Measurements from ENCODE around the gene RAMP1.

DNA sequence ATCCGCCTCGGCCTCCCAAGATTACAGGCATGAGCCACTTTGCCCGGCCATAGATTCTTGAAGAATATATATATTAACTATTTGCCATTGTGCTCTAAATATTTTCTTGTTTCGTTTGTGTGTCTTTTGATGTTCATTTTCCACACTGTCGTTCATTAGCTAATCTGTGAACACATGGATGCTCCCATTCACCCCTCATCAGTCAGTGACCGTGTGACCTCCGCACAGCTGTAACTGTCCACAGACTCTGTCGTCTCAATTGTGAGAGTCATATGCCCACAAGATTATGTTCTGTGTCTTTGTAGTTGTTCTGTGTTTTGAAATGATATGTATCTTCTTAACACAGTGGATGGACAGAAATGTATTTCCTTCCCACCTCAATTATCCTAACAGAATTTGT is 29.6 kb downstream of the RAMP1 start:
- TF ChIP-seq, protein P1, sequence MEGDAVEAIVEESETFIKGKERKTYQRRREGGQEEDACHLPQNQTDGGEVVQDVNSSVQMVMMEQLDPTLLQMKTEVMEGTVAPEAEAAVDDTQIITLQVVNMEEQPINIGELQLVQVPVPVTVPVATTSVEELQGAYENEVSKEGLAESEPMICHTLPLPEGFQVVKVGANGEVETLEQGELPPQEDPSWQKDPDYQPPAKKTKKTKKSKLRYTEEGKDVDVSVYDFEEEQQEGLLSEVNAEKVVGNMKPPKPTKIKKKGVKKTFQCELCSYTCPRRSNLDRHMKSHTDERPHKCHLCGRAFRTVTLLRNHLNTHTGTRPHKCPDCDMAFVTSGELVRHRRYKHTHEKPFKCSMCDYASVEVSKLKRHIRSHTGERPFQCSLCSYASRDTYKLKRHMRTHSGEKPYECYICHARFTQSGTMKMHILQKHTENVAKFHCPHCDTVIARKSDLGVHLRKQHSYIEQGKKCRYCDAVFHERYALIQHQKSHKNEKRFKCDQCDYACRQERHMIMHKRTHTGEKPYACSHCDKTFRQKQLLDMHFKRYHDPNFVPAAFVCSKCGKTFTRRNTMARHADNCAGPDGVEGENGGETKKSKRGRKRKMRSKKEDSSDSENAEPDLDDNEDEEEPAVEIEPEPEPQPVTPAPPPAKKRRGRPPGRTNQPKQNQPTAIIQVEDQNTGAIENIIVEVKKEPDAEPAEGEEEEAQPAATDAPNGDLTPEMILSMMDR (IDR thresholded peaks at IDR 0.05; ENCODE audit: insufficient read depth, low read length, poor library complexity, severe bottlenecking), result no peak
- TF ChIP-seq EZH2phosphoT487 (conservative IDR thresholded peaks at IDR 0.05; ENCODE audit: low read length), result no peak

All from SU-DHL-6 (cell line).